Upper lobe of left lung (tissue), 6 donors: ENCODE results near the gene NBR1. TPM values are rescaled to one million over a fixed set of nuclear protein-coding genes. Genes with fewer than 3 reads are reported as not detected.

Source experiments
- ATAC-seq, 2 donors: fragments of 200-7000 bp; cut with Tn5 transposase; one replicate each; pipeline ENCODE4 v1.9.1; 2022; ENCODE audit warnings: mild to moderate bottlenecking in 2 of 2, moderate library complexity in 2 of 2; ENCODE audit not compliant: low FRiP score in 2 of 2
- DNase-seq, 2 donors: peaks; one replicate each; pipeline ENCODE4 v3.0.0-alpha.2; 2019 to 2020
- H3K27ac ChIP-seq, 4 donors: fragments of 200-600 bp; sonication (generic); one replicate each; pipeline ENCODE4 v1.5.1; 2016 to 2019
- H3K27me3 ChIP-seq, 4 donors: fragments of 200-600 bp; sonication (generic); one replicate each; pipeline ENCODE4 v1.5.1; 2017 to 2019
- H3K36me3 ChIP-seq, 4 donors: fragments of 200-600 bp; sonication (generic); one replicate each; pipeline ENCODE4 v1.5.1; 2016 to 2019
- H3K4me1 ChIP-seq, 4 donors: fragments of 200-600 bp; sonication (generic); one replicate each; pipeline ENCODE4 v1.5.1; 2018 to 2019
- H3K4me3 ChIP-seq, 4 donors: fragments of 200-600 bp; sonication (generic); one replicate each; pipeline ENCODE4 v1.5.1; 2017 to 2019; ENCODE audit warnings: mild to moderate bottlenecking in 2 of 4, moderate library complexity in 1 of 4
- H3K9me3 ChIP-seq, 4 donors: fragments of 200-600 bp; sonication (generic); one replicate each; pipeline ENCODE4 v1.5.1; 2018 to 2019
- EP300 ChIP-seq, 4 donors: sonication (generic); formaldehyde crosslinking; IDR thresholded peaks; one replicate each; pipeline ENCODE4 v1.5.1; 2017; ENCODE audit warnings: antibody characterized with exemption in 4 of 4, control low read depth in 2 of 4
- POLR2A ChIP-seq, 4 donors: fragments of 450-650 bp; IDR thresholded peaks; one replicate each; pipeline ENCODE4 v1.5.1; 2016 to 2017; ENCODE audit warnings: antibody characterized with exemption in 4 of 4, mild to moderate bottlenecking in 2 of 4
- POLR2AphosphoS5 ChIP-seq, 2 donors: sonication (generic); formaldehyde crosslinking; IDR thresholded peaks; one replicate each; pipeline ENCODE4 v1.5.1; 2017; ENCODE audit warnings: antibody characterized with exemption in 2 of 2
- WGBS, 2 donors: methylation state at CpG; one replicate each; pipeline ENCODE4 v1.1.5; 2017 to 2018; 5-methylcytosine and 5-hydroxymethylcytosine counted together
- total RNA-seq, 6 donors: library from RNA; depleted of rRNA in 4 of 6; stranded (reverse); fragments of >200 nt in 4 of 6; gene quantifications; one replicate each; pipeline versions ENCODE4 v1.1.0 to v1.2.1, GENCODE V29; 2016 to 2021
- TF ChIP-seq, protein P1 (sequence below), 6 experiments: fragments of 450-650 bp in 4 of 6; fragments of 200-600 bp in 2 of 6; sonication (generic) in 2 of 6; IDR thresholded peaks; one replicate each; pipeline ENCODE4 v1.5.1; 2016 to 2019; ENCODE audit warnings: antibody characterized with exemption in 6 of 6
- donor health status: DM: no; HTN: no; CAD: no; lungs with moderate emphysema.
- donor health status: DM: no; HTN: yes; CAD: no; lungs with severe emphysema.

The NBR1 gene
- total RNA-seq, 6 donors from 2014 or later, result 52.4 to 95.5 (median 76.5) TPM

DNA sequence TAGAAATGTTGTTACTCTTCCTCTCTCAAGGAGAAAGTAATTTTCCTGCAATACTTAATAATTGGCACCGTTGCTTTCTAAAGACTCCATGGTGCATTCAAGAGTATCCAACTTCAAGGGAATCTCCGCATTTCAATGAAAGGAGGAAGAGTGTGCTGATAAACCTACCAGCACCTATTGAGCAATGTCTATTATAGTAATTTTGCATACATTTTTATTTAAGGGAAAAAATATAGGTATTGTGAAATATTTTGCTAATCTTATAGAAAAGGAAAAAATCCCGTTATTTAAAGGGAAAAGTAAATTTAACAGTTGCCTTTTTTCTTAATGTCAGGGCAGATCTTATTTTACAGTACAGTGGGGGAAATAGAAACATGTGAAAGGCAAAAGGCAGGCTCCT, 39.6 kb downstream of the NBR1 start:
- ATAC-seq (no peak), DNase-seq (no peak)
- TF ChIP-seq, protein P1, sequence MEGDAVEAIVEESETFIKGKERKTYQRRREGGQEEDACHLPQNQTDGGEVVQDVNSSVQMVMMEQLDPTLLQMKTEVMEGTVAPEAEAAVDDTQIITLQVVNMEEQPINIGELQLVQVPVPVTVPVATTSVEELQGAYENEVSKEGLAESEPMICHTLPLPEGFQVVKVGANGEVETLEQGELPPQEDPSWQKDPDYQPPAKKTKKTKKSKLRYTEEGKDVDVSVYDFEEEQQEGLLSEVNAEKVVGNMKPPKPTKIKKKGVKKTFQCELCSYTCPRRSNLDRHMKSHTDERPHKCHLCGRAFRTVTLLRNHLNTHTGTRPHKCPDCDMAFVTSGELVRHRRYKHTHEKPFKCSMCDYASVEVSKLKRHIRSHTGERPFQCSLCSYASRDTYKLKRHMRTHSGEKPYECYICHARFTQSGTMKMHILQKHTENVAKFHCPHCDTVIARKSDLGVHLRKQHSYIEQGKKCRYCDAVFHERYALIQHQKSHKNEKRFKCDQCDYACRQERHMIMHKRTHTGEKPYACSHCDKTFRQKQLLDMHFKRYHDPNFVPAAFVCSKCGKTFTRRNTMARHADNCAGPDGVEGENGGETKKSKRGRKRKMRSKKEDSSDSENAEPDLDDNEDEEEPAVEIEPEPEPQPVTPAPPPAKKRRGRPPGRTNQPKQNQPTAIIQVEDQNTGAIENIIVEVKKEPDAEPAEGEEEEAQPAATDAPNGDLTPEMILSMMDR (IDR thresholded peaks at IDR 0.05), result no peak
- TF ChIP-seq EP300 (IDR thresholded peaks at IDR 0.05) (no peak), POLR2A (IDR thresholded peaks at IDR 0.05) (no peak), POLR2AphosphoS5 (IDR thresholded peaks at IDR 0.05) (no peak)
- H3K27ac ChIP-seq, result peak overlapping the region; percentile 78 to 94 (median 90)
- peak overlapping the region in 1 of 4 donors; percentile 73 for H3K4me3 ChIP-seq
- H3K4me1 ChIP-seq, result peaks cover 14 to 24% (median 20%) of the 10 kb centered on the region in 4 donors
- WGBS, 2 donors, result 59 to 65% methylated on average over 3 of the region's 3 CpGs
- peaks cover 9 to 51% (median 24%) of the 10 kb centered on the region in 4 donors for H3K36me3 ChIP-seq
- no peaks in the 10 kb centered on the region for H3K27me3 ChIP-seq
- no peaks in the 10 kb centered on the region for H3K9me3 ChIP-seq

DNA sequence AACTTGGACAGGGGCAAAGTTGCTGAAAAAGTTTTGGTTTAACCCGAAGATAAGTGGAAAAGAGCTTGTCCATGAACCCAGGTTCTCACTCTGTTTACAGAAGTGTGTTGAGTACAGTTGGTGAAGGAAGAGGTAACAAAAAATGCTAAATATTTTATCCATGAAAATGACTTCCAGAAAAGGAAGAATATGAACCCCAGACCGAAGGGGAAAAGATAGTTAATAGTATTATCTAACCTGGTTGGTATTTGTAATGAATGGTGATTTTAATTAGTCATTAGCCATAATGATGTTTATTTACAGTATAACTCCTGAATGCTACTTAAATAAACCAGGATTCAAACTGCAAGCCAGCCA, 40.1 kb downstream of the NBR1 start:
- 13 to 14% methylated on average over 2 of the region's 2 CpGs for WGBS, 2 donors
- Histone ChIP-seq H3K4me1 (peaks cover 14 to 24% (median 20%) of the 10 kb centered on the region in 4 donors), H3K27me3 (no peaks in the 10 kb centered on the region), H3K9me3 (no peaks in the 10 kb centered on the region), H3K27ac (peak overlapping the region; percentile 78 to 94 (median 90)), H3K4me3 (peak overlapping the region; percentile 1 to 73 (median 67)), H3K36me3 (peaks cover 9 to 51% (median 27%) of the 10 kb centered on the region in 4 donors)
- no peak for DNase-seq
- TF ChIP-seq POLR2A (IDR thresholded peaks at IDR 0.05), result no peak
- TF ChIP-seq, protein P1 (IDR thresholded peaks at IDR 0.05), result no peak
- TF ChIP-seq EP300 (IDR thresholded peaks at IDR 0.05), result no peak
- no peak for TF ChIP-seq POLR2AphosphoS5 (IDR thresholded peaks at IDR 0.05)
- no peak for ATAC-seq

DNA sequence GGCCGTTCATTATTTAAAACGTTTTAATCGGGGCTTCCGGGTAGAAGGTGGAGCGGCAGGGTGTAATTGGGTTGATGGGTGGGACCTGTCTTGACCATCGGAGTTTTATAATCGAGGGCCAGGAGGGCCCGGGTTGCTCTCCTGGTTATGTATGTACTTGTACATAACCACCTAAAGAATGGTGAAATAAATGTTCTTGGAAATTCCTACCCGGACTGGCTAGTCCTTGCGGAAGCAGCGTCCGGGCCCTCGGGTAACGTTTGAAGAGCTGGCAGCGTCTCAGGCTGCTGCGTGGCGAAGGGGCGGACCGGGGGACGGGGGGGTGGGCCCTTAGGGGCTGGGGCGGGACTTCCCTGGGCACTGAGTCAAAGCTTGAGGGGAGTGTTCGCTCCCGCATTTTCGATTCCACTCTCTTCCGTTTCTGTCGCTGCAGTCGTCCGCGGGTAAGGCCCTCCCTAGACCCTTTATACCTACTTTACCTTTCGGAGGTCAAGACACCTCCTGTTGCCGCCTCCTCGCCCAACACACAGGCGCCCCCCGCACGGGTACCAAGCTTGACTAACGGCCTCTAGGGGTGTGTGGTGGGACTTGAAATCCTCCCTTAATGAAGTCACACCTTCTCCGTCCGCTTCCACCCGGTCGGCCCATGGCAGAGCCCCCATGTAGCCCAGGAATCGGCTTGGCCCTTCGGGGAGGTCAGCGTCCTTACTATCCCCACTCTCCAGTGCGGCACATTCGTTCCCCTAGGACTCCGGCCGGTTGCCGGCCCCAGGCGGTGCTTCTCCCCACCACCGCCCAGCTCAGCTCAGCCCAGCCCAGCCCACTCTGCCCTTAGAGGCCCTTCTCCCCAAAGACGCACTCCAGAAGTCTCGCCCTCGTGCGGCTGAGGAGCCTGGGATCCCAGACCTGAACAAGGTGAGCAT, 40.7 kb downstream of the NBR1 start, which contains the start of gene TMEM106A:
Gene TMEM106A (plus strand): TSS at position 396 of the 923 bp plus-strand sequence. CDS start 1,167 bp downstream, outside the sequence.
- TF ChIP-seq, protein P1 (IDR thresholded peaks at IDR 0.05), result peak in 4 of 6 experiments; percentile 34 to 57 (median 39)
- no peak for TF ChIP-seq EP300 (IDR thresholded peaks at IDR 0.05)
- TF ChIP-seq POLR2A (IDR thresholded peaks at IDR 0.05), result peak in 1 of 4 donors; percentile 58
- peak; percentile 39 to 85 for TF ChIP-seq POLR2AphosphoS5 (IDR thresholded peaks at IDR 0.05)
- peak; percentile 91 to 95 for ATAC-seq
- WGBS, 2 donors, result 1% methylated on average over 32 to 46 of the region's 54 CpGs

DNA sequence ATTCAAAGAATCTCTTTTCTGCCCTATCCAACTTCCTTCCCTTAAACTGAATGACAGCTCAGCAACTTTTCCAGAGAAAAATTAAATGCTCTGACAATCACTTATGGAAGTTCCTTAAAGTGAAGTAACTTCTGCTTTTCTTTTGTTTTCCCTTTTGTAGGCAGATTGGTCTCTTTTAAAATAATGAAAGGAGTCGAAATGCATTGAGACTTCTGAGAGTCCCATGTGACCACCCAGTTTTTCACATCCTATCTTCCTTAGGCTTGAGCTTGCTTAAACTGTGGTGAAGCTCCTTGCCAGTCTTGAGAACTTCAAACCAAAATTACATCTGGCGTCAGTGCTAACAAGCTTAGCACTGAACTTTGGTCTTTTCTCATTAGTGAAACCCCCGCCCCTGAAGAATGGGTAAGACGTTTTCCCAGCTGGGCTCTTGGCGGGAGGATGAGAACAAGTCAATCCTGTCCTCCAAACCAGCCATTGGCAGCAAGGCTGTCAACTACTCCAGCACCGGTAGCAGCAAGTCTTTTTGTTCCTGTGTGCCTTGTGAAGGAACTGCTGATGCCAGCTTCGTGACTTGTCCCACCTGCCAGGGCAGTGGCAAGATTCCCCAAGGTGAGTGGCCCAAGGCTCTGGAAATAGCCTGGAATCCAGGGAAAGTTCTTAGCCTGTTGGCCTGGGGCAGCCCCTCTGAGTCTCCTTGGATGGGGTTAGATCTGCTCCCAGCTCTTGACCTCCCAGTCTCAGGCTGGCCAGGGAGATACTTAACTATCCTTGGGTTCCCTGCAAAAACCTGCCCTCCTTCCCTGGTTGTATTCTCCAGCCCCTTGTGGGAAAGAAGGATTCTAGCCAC, 41.9 kb downstream of the NBR1 start:
- Histone ChIP-seq H3K27me3 (no peaks in the 10 kb centered on the region), H3K4me3 (peak overlapping the region; percentile 61 to 73 (median 67)), H3K9me3 (no peaks in the 10 kb centered on the region), H3K36me3 (peaks cover 9 to 51% (median 30%) of the 10 kb centered on the region in 4 donors), H3K4me1 (peaks cover 14 to 24% (median 20%) of the 10 kb centered on the region in 4 donors), H3K27ac (peak overlapping the region in 3 of 4 donors; percentile 89 to 94 (median 92))
- no peak for TF ChIP-seq EP300 (IDR thresholded peaks at IDR 0.05)
- TF ChIP-seq POLR2AphosphoS5 (IDR thresholded peaks at IDR 0.05), result no peak
- TF ChIP-seq, protein P1 (IDR thresholded peaks at IDR 0.05), result no peak
- TF ChIP-seq POLR2A (IDR thresholded peaks at IDR 0.05), result no peak
- DNase-seq (no peak), ATAC-seq (peak in 1 of 2 donors; percentile 43)
- 53 to 68% methylated on average over 6 to 7 of the region's 7 CpGs for WGBS, 2 donors

More for the DNA sequence above, 40.7 kb downstream of the NBR1 start, which contains the start of gene TMEM106A:
- Histone ChIP-seq H3K36me3 (peaks cover 9 to 52% (median 30%) of the 10 kb centered on the region in 4 donors), H3K27me3 (no peaks in the 10 kb centered on the region), H3K9me3 (no peaks in the 10 kb centered on the region), H3K4me1 (peaks cover 14 to 24% (median 20%) of the 10 kb centered on the region in 4 donors), H3K27ac (peak within 1 kb of the TSS; percentile 78 to 94 (median 90)), H3K4me3 (peak within 1 kb of the TSS; percentile 61 to 73 (median 67))
- DNase-seq, result peak; percentile 83 to 91
